Esophagus squamous epithelium (tissue), 5 donors: ENCODE results near the gene RBM48. TPM values are rescaled to one million over a fixed set of nuclear protein-coding genes. Genes with fewer than 3 reads are reported as not detected.

ENCODE experiments used
- DNase-seq: peaks from one replicate; lab custom pipeline; 2025; lab: John Stamatoyannopoulos, UW
- H3K27ac ChIP-seq, 4 donors: fragments of 200-600 bp; sonication (generic); one replicate each; pipeline ENCODE4 v1.5.1; 2016 to 2019; ENCODE audit warnings: mild to moderate bottlenecking in 1 of 4
- H3K27me3 ChIP-seq, 4 donors: fragments of 200-600 bp; sonication (generic); 1 replicate in 3 of 4; 2 replicates in 1 of 4; pipeline versions ENCODE4 v1.5.1 to v1.6.0; 2017 to 2021; ENCODE audit warnings: antibody characterized with exemption in 1 of 4
- H3K36me3 ChIP-seq, 3 donors: fragments of 200-600 bp; sonication (generic); one replicate each; pipeline ENCODE4 v1.5.1; 2016 to 2019
- H3K4me1 ChIP-seq, 3 donors: fragments of 200-600 bp; sonication (generic); one replicate each; pipeline ENCODE4 v1.5.1; 2017 to 2019
- H3K4me3 ChIP-seq, 4 donors: fragments of 200-600 bp; sonication (generic); 1 replicate in 3 of 4; 2 replicates in 1 of 4; pipeline ENCODE4 v1.5.1; 2016 to 2019; ENCODE audit warnings: mild to moderate bottlenecking in 2 of 4, moderate library complexity in 1 of 4
- H3K9me3 ChIP-seq, 3 donors: fragments of 200-600 bp; sonication (generic); one replicate each; pipeline ENCODE4 v1.5.1; 2016 to 2019
- POLR2A ChIP-seq, 4 donors: fragments of 450-650 bp; IDR thresholded peaks; one replicate each; pipeline ENCODE4 v1.6.1; 2017; ENCODE audit warnings: antibody characterized with exemption in 4 of 4, mild to moderate bottlenecking in 4 of 4, moderate library complexity in 3 of 4
- WGBS, 2 donors: methylation state at CpG; one replicate each; pipeline ENCODE4 v1.1.5; 2018; 5-methylcytosine and 5-hydroxymethylcytosine counted together
- intact Hi-C: fragments of 100-400 bp; cut with DNase I; formaldehyde crosslinking; loops from one replicate; pipeline ENCODE4 v1.15.0; 2022
- total RNA-seq, 4 donors: library from RNA; depleted of rRNA; stranded (reverse); fragments of >200 nt; gene quantifications; one replicate each; pipeline ENCODE4 v1.1.0, GENCODE V29; 2016
- TF ChIP-seq, protein P1 (sequence below), 6 experiments: fragments of 450-650 bp in 4 of 6; fragments of 200-600 bp in 2 of 6; sonication (generic) in 2 of 6; IDR thresholded peaks; one replicate each; pipeline ENCODE4 v1.5.1; 2016 to 2019; ENCODE audit warnings: antibody characterized with exemption in 6 of 6, mild to moderate bottlenecking in 4 of 6, moderate library complexity in 4 of 6
- donor health status: DM: yes; HTN: yes; CAD: no.

Gene RBM48
- total RNA-seq, 4 donors from 2014 or later = 5.3 to 11.1 (median 7.3) TPM

GRCh38 chr7:92506363-92506762 lies 22.2 kb upstream of the RBM48 start:
- intact Hi-C loops = no loop called here
- no peak for DNase-seq
- 79 to 81% methylated on average over 2 of the region's 2 CpGs for WGBS, 2 donors

DNA sequence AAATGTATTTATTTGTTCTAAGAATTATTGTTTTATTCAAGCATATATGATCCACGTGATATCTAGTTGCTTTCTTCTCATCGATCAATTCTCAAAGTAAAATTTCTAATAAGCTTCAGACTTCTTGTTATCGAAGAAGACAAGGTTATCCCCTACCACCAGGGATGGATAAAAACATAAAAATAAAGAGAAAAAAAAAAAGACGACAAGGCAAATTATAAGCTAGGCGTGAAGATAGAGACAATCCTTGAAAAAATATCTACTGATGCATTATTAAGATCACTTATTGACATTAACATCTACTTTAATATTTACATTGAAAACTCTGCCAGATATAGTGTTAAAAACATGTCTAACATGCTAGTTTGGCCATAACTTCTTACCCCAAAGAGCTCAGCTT lies 19.6 kb upstream of the RBM48 start:
- Histone ChIP-seq H3K9me3 (no peaks in the 10 kb centered on the region), H3K27me3 (no peaks in the 10 kb centered on the region), H3K4me3 (no peak overlapping the region), H3K4me1 (no peaks in the 10 kb centered on the region), H3K27ac (no peak overlapping the region), H3K36me3 (peaks cover 0 to 80% (median 3%) of the 10 kb centered on the region in 3 donors)
- 94 to 95% methylated on average over 5 of the region's 5 CpGs for WGBS, 2 donors
- no peak for DNase-seq
- TF ChIP-seq POLR2A (IDR thresholded peaks at IDR 0.05) = no peak
- TF ChIP-seq, protein P1, sequence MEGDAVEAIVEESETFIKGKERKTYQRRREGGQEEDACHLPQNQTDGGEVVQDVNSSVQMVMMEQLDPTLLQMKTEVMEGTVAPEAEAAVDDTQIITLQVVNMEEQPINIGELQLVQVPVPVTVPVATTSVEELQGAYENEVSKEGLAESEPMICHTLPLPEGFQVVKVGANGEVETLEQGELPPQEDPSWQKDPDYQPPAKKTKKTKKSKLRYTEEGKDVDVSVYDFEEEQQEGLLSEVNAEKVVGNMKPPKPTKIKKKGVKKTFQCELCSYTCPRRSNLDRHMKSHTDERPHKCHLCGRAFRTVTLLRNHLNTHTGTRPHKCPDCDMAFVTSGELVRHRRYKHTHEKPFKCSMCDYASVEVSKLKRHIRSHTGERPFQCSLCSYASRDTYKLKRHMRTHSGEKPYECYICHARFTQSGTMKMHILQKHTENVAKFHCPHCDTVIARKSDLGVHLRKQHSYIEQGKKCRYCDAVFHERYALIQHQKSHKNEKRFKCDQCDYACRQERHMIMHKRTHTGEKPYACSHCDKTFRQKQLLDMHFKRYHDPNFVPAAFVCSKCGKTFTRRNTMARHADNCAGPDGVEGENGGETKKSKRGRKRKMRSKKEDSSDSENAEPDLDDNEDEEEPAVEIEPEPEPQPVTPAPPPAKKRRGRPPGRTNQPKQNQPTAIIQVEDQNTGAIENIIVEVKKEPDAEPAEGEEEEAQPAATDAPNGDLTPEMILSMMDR (IDR thresholded peaks at IDR 0.05) = no peak
- intact Hi-C loops = no loop called here

More at GRCh38 chr7:92506363-92506762, 22.2 kb upstream of the RBM48 start:
- no peak overlapping the region for H3K4me3 ChIP-seq
- H3K27me3 ChIP-seq = no peaks in the 10 kb centered on the region
- no peaks in the 10 kb centered on the region for H3K4me1 ChIP-seq
- H3K9me3 ChIP-seq = no peaks in the 10 kb centered on the region
- H3K36me3 ChIP-seq = peaks cover 0 to 96% (median 4%) of the 10 kb centered on the region in 3 donors
- H3K27ac ChIP-seq = no peak overlapping the region
- TF ChIP-seq, protein P1 (IDR thresholded peaks at IDR 0.05) = no peak
- TF ChIP-seq POLR2A (IDR thresholded peaks at IDR 0.05) = no peak

- Histone ChIP-seq H3K27ac (no peak overlapping the region), H3K4me1 (no peaks in the 10 kb centered on the region), H3K4me3 (no peak overlapping the region), H3K9me3 (no peaks in the 10 kb centered on the region), H3K36me3 (peaks cover 0 to 71% (median 7%) of the 10 kb centered on the region in 3 donors), H3K27me3 (no peaks in the 10 kb centered on the region)
- 60 to 78% methylated on average over 3 of the region's 3 CpGs for WGBS, 2 donors
- TF ChIP-seq, protein P1 (IDR thresholded peaks at IDR 0.05) = no peak
- no peak for TF ChIP-seq POLR2A (IDR thresholded peaks at IDR 0.05)
- intact Hi-C loops = no loop called here
- DNase-seq = no peak
Observed at GRCh38 chr7:92513167-92513902, 15.3 kb upstream of the RBM48 start.

DNA sequence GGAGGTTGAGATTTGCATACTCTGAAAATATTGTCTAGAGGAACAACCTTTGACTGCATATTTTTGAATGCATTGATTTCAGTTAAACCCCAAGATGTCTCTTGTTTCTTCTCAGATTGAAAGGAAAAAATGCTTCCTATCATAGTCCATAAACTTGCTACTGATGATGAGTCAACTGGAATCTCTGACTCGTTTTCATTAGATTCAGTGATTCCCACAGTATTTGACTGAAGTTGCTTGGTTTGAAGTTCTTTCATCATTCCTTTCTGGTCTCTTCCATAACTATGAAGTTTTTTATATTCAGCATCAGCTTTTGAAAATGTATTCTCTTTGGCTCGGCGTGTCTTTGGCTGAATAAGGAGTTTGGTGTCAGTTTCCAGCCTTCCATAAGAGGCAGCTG lies 11.0 kb upstream of the RBM48 start:
- no peaks in the 10 kb centered on the region for H3K27me3 ChIP-seq
- intact Hi-C loops = no loop called here
- 75 to 76% methylated on average over 3 of the region's 3 CpGs for WGBS, 2 donors
- H3K4me3 ChIP-seq = no peak overlapping the region
- no peak for TF ChIP-seq POLR2A (IDR thresholded peaks at IDR 0.05)
- TF ChIP-seq, protein P1 (IDR thresholded peaks at IDR 0.05) = no peak
- H3K9me3 ChIP-seq = no peaks in the 10 kb centered on the region
- peaks cover 0 to 69% (median 7%) of the 10 kb centered on the region in 3 donors for H3K36me3 ChIP-seq
- no peak overlapping the region for H3K27ac ChIP-seq
- no peaks in the 10 kb centered on the region for H3K4me1 ChIP-seq
- no peak for DNase-seq

GRCh38 chr7:92520024-92520423 lies 8.6 kb upstream of the RBM48 start:
- WGBS, 2 donors = 76 to 77% methylated on average over 1 of the region's 1 CpG
- H3K36me3 ChIP-seq = peaks cover 0 to 63% (median 7%) of the 10 kb centered on the region in 3 donors
- DNase-seq = no peak

More at GRCh38 chr7:92520024-92520423, 8.6 kb upstream of the RBM48 start:
- Histone ChIP-seq H3K27me3 (no peaks in the 10 kb centered on the region), H3K4me1 (peaks cover 0 to 5% (median 0%) of the 10 kb centered on the region in 3 donors), H3K27ac (no peak overlapping the region), H3K4me3 (no peak overlapping the region), H3K9me3 (no peaks in the 10 kb centered on the region)
- TF ChIP-seq POLR2A (IDR thresholded peaks at IDR 0.05) = no peak
- TF ChIP-seq, protein P1 (IDR thresholded peaks at IDR 0.05) = no peak
- intact Hi-C loops = no loop called here
